ENCODE data around the gene C3orf49. TPM values are rescaled to one million over a fixed set of nuclear protein-coding genes. Genes with fewer than 3 reads are reported as not detected.

C3orf49 gene
- total RNA-seq, 1 experiment from 2014 or later = not detected

DNA sequence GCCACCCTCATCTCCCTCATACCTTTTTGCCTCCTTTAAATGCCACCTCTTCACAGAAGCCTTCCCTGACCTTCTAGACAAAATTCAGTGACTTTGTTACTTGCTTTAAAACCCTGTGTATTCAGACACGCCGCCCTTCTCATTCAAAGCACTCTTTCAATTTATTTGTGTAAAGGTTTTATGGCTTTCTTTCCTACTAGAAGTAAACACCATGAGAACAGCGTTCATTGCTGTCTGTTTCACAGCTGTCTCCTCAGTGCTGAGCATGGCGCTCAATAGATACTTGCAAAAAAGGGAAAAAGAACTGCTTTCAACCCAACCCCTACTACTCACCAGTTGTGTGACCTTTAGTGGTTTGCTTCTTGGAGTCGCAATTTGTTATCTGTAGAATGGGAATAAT lies 61.6 kb downstream of the C3orf49 start:
- DNase-seq (ENCODE audit: low spot score) = no peak

DNA sequence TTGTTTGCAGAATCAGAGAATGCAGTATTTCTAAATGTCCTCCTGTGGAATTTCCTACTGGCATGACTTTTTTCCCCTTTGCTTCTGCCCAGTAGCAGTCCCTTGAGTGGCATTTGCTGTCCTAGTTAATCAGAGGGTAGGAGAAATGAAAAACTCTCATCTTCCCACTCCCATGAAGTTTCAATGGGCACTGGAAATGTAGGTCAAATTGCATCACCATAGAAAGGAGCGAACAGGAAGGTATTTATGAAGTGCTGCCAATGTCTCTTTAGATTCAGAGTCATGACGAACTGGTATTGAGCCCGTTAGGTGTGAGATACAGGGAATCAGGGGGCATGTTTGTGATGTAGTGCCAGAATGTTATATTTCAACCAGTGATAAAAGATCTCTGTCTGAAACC lies 67.8 kb downstream of the C3orf49 start:
- DNase-seq (ENCODE audit: low spot score) = no peak

DNA sequence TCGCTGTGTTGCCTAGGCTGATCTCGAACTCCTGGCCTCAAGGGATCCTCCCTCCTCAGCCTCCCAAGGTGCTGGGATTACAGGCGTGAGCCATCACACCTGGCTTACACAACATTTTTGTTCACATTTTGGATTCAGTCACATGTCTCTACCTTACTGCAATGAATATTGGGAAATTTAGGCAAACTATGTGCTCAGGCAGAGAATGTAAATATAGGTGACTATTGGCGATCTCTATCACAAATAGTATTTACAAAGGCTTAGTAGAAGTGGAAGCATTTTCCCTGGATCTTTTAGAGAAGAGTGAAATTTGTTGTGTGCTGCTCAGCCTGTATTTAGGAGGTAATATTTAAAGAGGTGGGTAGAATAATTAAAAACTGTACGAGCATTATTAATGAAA lies 72.4 kb downstream of the C3orf49 start:
- DNase-seq (ENCODE audit: low spot score) = no peak

DNA sequence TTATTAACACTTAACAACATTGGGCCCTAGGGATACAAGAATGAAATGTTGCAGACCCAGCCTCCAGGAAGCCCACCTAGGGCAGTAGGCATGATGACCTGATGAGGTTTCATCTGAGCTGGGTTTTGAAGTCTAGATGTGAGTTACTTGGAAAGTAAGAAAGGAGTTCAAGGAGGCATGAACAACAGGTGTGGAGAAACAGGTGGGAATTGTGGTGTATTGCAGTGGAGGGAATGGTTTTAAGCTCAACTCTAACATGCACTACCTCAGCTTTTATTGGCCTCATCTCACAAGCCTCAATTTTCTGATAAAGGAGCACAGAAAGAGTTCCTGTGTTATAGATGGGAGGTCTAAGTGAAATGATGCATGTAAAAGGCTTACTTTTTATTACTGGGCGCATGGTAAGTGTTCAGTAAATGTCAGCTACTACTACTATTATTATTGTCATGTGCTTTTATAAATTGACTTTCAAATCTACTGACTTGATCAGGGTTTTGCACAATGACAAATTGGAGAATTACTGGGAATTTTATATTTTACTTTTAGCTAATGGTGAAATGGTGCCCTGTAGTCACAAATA lies 73.8 kb downstream of the C3orf49 start:
- DNase-seq (ENCODE audit: low spot score) = no peak

DNA sequence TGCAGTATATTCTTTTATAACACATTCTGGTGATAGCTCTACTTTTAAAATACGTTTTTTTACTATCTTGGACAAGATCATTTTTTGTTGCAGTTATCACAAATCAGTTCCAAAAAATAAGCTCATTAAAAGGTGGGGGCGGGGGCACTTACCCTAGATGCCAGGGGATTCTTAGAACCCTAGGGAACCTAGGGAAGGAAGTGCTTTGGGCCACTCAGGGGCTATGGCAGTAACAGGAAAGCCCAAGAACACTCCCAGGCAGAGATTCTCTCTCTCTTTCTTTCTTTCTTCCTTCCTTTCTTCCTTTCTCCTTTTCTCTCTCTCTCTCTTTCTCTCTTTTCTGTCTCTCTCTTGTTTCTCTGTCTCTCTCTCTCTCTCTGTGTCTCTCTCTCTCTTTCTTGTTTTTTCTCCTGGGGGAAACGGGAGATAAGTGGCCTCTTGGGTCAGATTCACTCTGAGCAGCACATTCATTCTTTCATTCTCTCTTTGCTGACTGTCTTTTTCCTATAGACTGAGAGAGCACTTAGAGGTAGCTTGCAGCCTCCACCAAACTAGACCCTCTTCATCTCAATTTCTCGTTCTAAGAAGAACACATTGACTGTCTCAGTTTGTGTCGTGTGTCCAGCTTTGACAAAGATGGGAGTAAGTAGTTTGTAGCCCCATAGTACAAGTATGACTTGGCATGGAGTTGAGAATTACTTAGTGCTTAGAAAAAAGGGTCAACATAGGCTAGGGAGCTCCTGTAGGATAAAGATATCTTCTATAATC lies 76.5 kb downstream of the C3orf49 start:
- no peak for DNase-seq (ENCODE audit: low spot score)

DNA sequence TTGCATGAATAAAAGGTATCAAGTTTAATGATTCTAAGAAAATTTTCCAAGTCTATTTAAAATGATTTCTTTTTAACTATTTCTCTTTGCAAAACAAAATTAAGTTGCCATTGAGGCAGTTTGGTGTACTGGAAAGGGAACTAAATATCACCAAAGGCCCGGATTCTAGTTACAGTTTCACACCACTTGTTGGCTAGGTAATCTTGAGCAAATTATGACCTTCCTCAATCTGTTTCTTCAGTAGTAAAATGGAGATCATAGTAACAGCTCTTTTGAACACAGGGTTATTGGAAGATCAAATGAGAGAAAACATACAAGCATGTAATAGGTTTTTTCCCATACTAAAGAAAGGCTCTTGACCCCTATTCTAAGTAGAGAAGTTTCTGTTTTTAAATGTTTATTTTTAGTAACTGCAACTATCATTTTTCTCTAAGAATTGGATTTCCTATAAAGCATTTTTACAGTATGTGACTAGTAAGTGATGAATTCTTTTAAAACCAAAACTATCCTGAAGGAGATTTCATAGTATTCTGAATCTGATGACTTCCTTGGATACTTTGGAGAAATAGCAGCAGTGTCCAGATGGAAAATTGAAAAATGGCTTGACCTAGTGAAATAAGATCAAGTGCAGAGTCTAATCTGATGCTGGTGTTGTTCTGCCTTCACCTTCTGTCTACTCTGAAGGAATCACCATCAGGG lies 77.4 kb downstream of the C3orf49 start:
- no peak for DNase-seq (ENCODE audit: low spot score)

Other genes with a start within 250 kb of the C3orf49 start
- gene SNTN, start 166.6 kb upstream of the C3orf49 start, total RNA-seq (2014; rRNA removed; shearing (Covaris generic)) = not detected in 2 replicates
- gene THOC7, start 44.5 kb downstream of the C3orf49 start, total RNA-seq (2014; rRNA removed; shearing (Covaris generic)) = 25.6 and 26.1 TPM in 2 replicates
- gene ATXN7, start 44.6 kb downstream of the C3orf49 start, total RNA-seq (2014; rRNA removed; shearing (Covaris generic)) = 3.0 and 6.3 TPM in 2 replicates
- gene SCAANT1, start 93.1 kb downstream of the C3orf49 start, total RNA-seq (2014; rRNA removed; shearing (Covaris generic)) = not detected in 2 replicates
- gene PSMD6, start 204.2 kb downstream of the C3orf49 start, total RNA-seq (2014; rRNA removed; shearing (Covaris generic)) = 58.1 and 61.8 TPM in 2 replicates